Stomach (tissue), 9 donors: ENCODE measurements around the gene JMJD4. TPM values are rescaled to one million over a fixed set of nuclear protein-coding genes. Genes with fewer than 3 reads are reported as not detected.

Source experiments
- DNase-seq, 2 donors: peaks; one replicate each; pipeline versions ENCODE4 v3.0.0 to v3.0.0-alpha.2; 2013 to 2019
- H3K27ac ChIP-seq, 5 donors: fragments of 200-600 bp in 4 of 5; sonication (generic) in 4 of 5; one replicate each; pipeline ENCODE4 v1.5.1; 2013 to 2019; ENCODE audit warnings: mild to moderate bottlenecking in 1 of 5, moderate library complexity in 1 of 5
- H3K27me3 ChIP-seq, 3 donors: fragments of 200-600 bp; sonication (generic); one replicate each; pipeline ENCODE4 v1.5.1; 2017 to 2019; ENCODE audit warnings: mixed run types in 1 of 3
- H3K36me3 ChIP-seq, 4 donors: fragments of 200-600 bp; sonication (generic); 1 replicate in 3 of 4; 2 replicates in 1 of 4; pipeline ENCODE4 v1.5.1; 2016 to 2019
- H3K4me1 ChIP-seq, 4 donors: fragments of 200-600 bp; sonication (generic); one replicate each; pipeline ENCODE4 v1.5.1; 2016 to 2019
- H3K4me3 ChIP-seq, 4 donors: fragments of 200-600 bp; sonication (generic) in 3 of 4; one replicate each; pipeline ENCODE4 v1.5.1; 2016 to 2019; ENCODE audit warnings: mild to moderate bottlenecking in 1 of 4
- H3K9me3 ChIP-seq, 4 donors: fragments of 200-600 bp; sonication (generic); one replicate each; pipeline ENCODE4 v1.5.1; 2016 to 2019
- CTCF ChIP-seq, 7 experiments: fragments of 450-650 bp in 4 of 7; fragments of 200-600 bp in 3 of 7; sonication (generic) in 3 of 7; IDR thresholded peaks; one replicate each; pipeline ENCODE4 v1.5.1; 2016 to 2019; ENCODE audit warnings: antibody characterized with exemption in 7 of 7, control low read depth in 2 of 7, mild to moderate bottlenecking in 1 of 7
- EP300 ChIP-seq: sonication (generic); formaldehyde crosslinking; IDR thresholded peaks from one replicate; pipeline ENCODE4 v1.6.1; 2017; ENCODE audit warnings: antibody characterized with exemption
- POLR2A ChIP-seq, 4 donors: fragments of 450-650 bp; IDR thresholded peaks; one replicate each; pipeline ENCODE4 v1.6.1; 2016; ENCODE audit warnings: antibody characterized with exemption in 4 of 4, control low read depth in 2 of 4, mild to moderate bottlenecking in 1 of 4, moderate library complexity in 1 of 4
- POLR2AphosphoS5 ChIP-seq, 3 donors: sonication (generic); formaldehyde crosslinking; IDR thresholded peaks; one replicate each; pipeline ENCODE4 v1.6.1; 2016; ENCODE audit warnings: antibody characterized with exemption in 3 of 3
- WGBS, 5 donors: extraction: QIAGEN DNeasy Blood & Tissue Kit in 3 of 5; methylation state at CpG; one replicate each; pipeline versions ENCODE4 v1.1.5 to v1.1.7; 2013 to 2018; 5-methylcytosine and 5-hydroxymethylcytosine counted together
- intact Hi-C: fragments of 100-400 bp; cut with DNase I; formaldehyde crosslinking; loops from one replicate; pipeline ENCODE4 v1.15.1; 2023; ENCODE audit warnings: low total_unique reads
- polyA plus RNA-seq, 3 donors: library from polyadenylated mRNA; stranded (reverse); fragments of 200-250 nt; gene quantifications; one replicate each; pipeline ENCODE4 v1.2.3, GENCODE V29; 2013
- total RNA-seq, 5 donors: library from RNA; depleted of rRNA; stranded (reverse); fragments of >200 nt; gene quantifications; one replicate each; pipeline versions ENCODE4 v1.1.0 to v1.2.3, GENCODE V29; 2014 to 2016
- donor health status: healthy with polysubstance abuse.
- donor health status: Bipolar disorder and iron deficiency.
- donor health status: healthy.

The JMJD4 gene
- total and polyA plus RNA-seq, 8 donors = 2.3 to 26.8 (median 11.3) TPM

GRCh38 chr1:227780101-227781044 lies 45.3 kb upstream of the JMJD4 start:
- intact Hi-C loops = loop anchor here (10.0 kb wide), 1 partner anchor 294 kb away; no protein-coding TSS in a partner anchor
- WGBS, 5 donors = 83 to 91% (median 90%) methylated on average over 19 to 23 of the region's 23 CpGs
- Histone ChIP-seq H3K36me3 (peaks cover 0 to 55% (median 41%) of the 10 kb centered on the region in 4 donors), H3K9me3 (no peaks in the 10 kb centered on the region), H3K4me3 (no peak overlapping the region), H3K4me1 (peaks cover 0 to 13% (median 2%) of the 10 kb centered on the region in 4 donors), H3K27me3 (no peaks in the 10 kb centered on the region), H3K27ac (no peak overlapping the region)
- TF ChIP-seq CTCF (IDR thresholded peaks at IDR 0.05) (no peak), EP300 (no peak), POLR2AphosphoS5 (IDR thresholded peaks at IDR 0.05) (no peak), POLR2A (IDR thresholded peaks at IDR 0.05) (no peak)
- DNase-seq = peak in 1 of 2 donors; percentile 22

- intact Hi-C loops = loop anchor here (10.0 kb wide), 1 partner anchor 295 kb away; no protein-coding TSS in a partner anchor
- H3K27ac ChIP-seq = no peak overlapping the region
- no peaks in the 10 kb centered on the region for H3K9me3 ChIP-seq
- DNase-seq = no peak
- H3K36me3 ChIP-seq = peaks cover 0 to 62% (median 43%) of the 10 kb centered on the region in 4 donors
- no peaks in the 10 kb centered on the region for H3K27me3 ChIP-seq
- WGBS, 5 donors = 94 to 97% (median 96%) methylated on average over 6 to 7 of the region's 7 CpGs
- peaks cover 0 to 20% (median 5%) of the 10 kb centered on the region in 4 donors for H3K4me1 ChIP-seq
- H3K4me3 ChIP-seq = no peak overlapping the region
- no peak for TF ChIP-seq CTCF (IDR thresholded peaks at IDR 0.05)
- TF ChIP-seq POLR2A (IDR thresholded peaks at IDR 0.05) = no peak
Measured at GRCh38 chr1:227779685-227780084, 44.6 kb upstream of the JMJD4 start.

GRCh38 chr1:227779021-227779441 lies 43.9 kb upstream of the JMJD4 start:
- peaks cover 0 to 66% (median 43%) of the 10 kb centered on the region in 4 donors for H3K36me3 ChIP-seq
- H3K27ac ChIP-seq = no peak overlapping the region
- 92 to 98% (median 96%) methylated on average over 5 to 10 of the region's 10 CpGs for WGBS, 5 donors
- no peaks in the 10 kb centered on the region for H3K9me3 ChIP-seq
- DNase-seq = no peak
- H3K4me1 ChIP-seq = peaks cover 0 to 25% (median 7%) of the 10 kb centered on the region in 4 donors
- H3K27me3 ChIP-seq = no peaks in the 10 kb centered on the region
- TF ChIP-seq POLR2AphosphoS5 (IDR thresholded peaks at IDR 0.05) (no peak), EP300 (no peak), POLR2A (IDR thresholded peaks at IDR 0.05) (no peak), CTCF (IDR thresholded peaks at IDR 0.05) (no peak)
- H3K4me3 ChIP-seq = no peak overlapping the region
- intact Hi-C loops = no loop called here

GRCh38 chr1:227778401-227778947 lies 43.4 kb upstream of the JMJD4 start:
- H3K4me3 ChIP-seq = no peak overlapping the region

More at GRCh38 chr1:227778401-227778947, 43.4 kb upstream of the JMJD4 start:
- Histone ChIP-seq H3K36me3 (peaks cover 0 to 72% (median 46%) of the 10 kb centered on the region in 4 donors), H3K27me3 (no peaks in the 10 kb centered on the region), H3K4me1 (peaks cover 0 to 25% (median 7%) of the 10 kb centered on the region in 4 donors), H3K9me3 (no peaks in the 10 kb centered on the region), H3K27ac (no peak overlapping the region)
- no peak for TF ChIP-seq CTCF (IDR thresholded peaks at IDR 0.05)
- TF ChIP-seq POLR2A (IDR thresholded peaks at IDR 0.05) = no peak
- no peak for TF ChIP-seq EP300
- no peak for TF ChIP-seq POLR2AphosphoS5 (IDR thresholded peaks at IDR 0.05)
- intact Hi-C loops = no loop called here
- DNase-seq = no peak
- 72 to 95% (median 89%) methylated on average over 7 to 8 of the region's 8 CpGs for WGBS, 5 donors
